HCT116 (cell line): ENCODE results near the gene TXNL1. TPM values are rescaled to one million over a fixed set of nuclear protein-coding genes. Genes with fewer than 3 reads are reported as not detected.

Source experiments
- ATAC-seq: fragments of 200-7000 bp; cut with Tn5 transposase; 2 replicates; pipeline ENCODE4 v1.9.1; 2020; ENCODE audit warnings: mild to moderate bottlenecking, moderate library complexity
- BruUV-seq: library from RNA; stranded (reverse); fragments of 400-500 nt; replicated peaks from 2 replicates; lab custom pipeline; 2021; lab: Mats Ljungman, UMichigan
- CTCF ChIA-PET: fragments of 300-600 bp; sonication (Branson Sonifier 250); formaldehyde crosslinking; loops from one replicate; lab custom pipeline; 2021; ENCODE audit warnings: antibody characterized with exemption; lab: Charles Lee
- POLR2A ChIA-PET: fragments of 300-600, 350-600 bp; sonication (Branson Sonifier 250); formaldehyde crosslinking; loops from one replicate; lab custom pipeline; 2021; ENCODE audit warnings: antibody characterized with exemption; lab: Charles Lee
- RAD21 ChIA-PET, 2 experiments: fragments of 300-600 bp; sonication (Branson Sonifier 250); formaldehyde crosslinking; loops; one replicate each; lab custom pipeline; 2023; ENCODE audit warnings: low total read pairs in 2 of 2; ENCODE audit not compliant: uncharacterized antibody in 2 of 2, unreplicated experiment in 2 of 2, low non-redundant PET in 1 of 2; lab: Charles Lee
- DNase-seq: peaks from one replicate; pipeline ENCODE4 v3.0.0-alpha.2; 2010; ENCODE audit warnings: low read depth, low spot score
- H2AFZ ChIP-seq: fragments of 200-600 bp; shearing (Covaris generic), sonication (generic); 2 replicates; pipeline ENCODE4 v1.6.1; 2017; ENCODE audit warnings: low read depth, mixed run types, mixed read lengths, antibody characterized with exemption, low read length; ENCODE audit not compliant: poor library complexity, severe bottlenecking
- H3K27ac ChIP-seq: 2 replicates; pipeline ENCODE4 v1.5.1; 2012; ENCODE audit warnings: low read depth, low read length
- H3K27me3 ChIP-seq: fragments of 200-600 bp; sonication (generic); 2 replicates; pipeline ENCODE4 v1.6.1; 2016; ENCODE audit warnings: mixed run types, low read length, mixed read lengths; ENCODE audit not compliant: insufficient read depth
- H3K36me3 ChIP-seq, 2 experiments: fragments of 200-500 bp in 1 of 2; fragments of 200-600 bp in 1 of 2; sonication (Bioruptor generic) in 1 of 2; sonication (generic) in 1 of 2; 2 replicates each; pipeline versions ENCODE4 v1.5.1 to v1.6.1; 2014 to 2016; ENCODE audit warnings: low read length in 2 of 2, inconsistent platforms in 1 of 2, mixed read lengths in 1 of 2, mixed run types in 1 of 2; ENCODE audit not compliant: insufficient read depth in 2 of 2, control insufficient read depth in 1 of 2
- H3K4me1 ChIP-seq, 2 experiments: fragments of 200-600 bp in 1 of 2; sonication (generic) in 1 of 2; 2 replicates each; pipeline versions ENCODE4 v1.5.1 to v1.6.1; 2012 to 2017; ENCODE audit warnings: low read length in 2 of 2, inconsistent platforms in 1 of 2, mild to moderate bottlenecking in 1 of 2, mixed read lengths in 1 of 2, mixed run types in 1 of 2, moderate library complexity in 1 of 2; ENCODE audit not compliant: insufficient read depth in 2 of 2, control insufficient read depth in 1 of 2
- H3K4me2 ChIP-seq: fragments of 200-600 bp; sonication (generic); 2 replicates; pipeline ENCODE4 v1.6.1; 2017; ENCODE audit warnings: mixed run types, low read length, mixed read lengths
- H3K4me3 ChIP-seq, 2 experiments: fragments of 200-600 bp in 1 of 2; sonication (generic) in 1 of 2; replicated peaks in 1 of 2; 2 replicates each; pipeline ENCODE4 v1.5.1; 2011 to 2016; ENCODE audit warnings: low read length in 2 of 2, control low read depth in 1 of 2, low read depth in 1 of 2, mild to moderate bottlenecking in 1 of 2, mixed read lengths in 1 of 2, mixed run types in 1 of 2
- H3K79me2 ChIP-seq: fragments of 200-600 bp; sonication (generic); 2 replicates; pipeline ENCODE4 v1.6.1; 2017; ENCODE audit warnings: mild to moderate bottlenecking, mixed run types, low read length, moderate library complexity, mixed read lengths; ENCODE audit not compliant: insufficient read depth
- H3K9ac ChIP-seq: fragments of 200-600 bp; sonication (generic); 2 replicates; pipeline ENCODE4 v1.6.1; 2016; ENCODE audit warnings: low read length, mixed read lengths
- H3K9me2 ChIP-seq: fragments of 200-600 bp; sonication (generic), shearing (Covaris generic); 2 replicates; pipeline ENCODE4 v1.6.1; 2017; ENCODE audit warnings: mixed run types, mild to moderate bottlenecking, moderate library complexity; ENCODE audit not compliant: insufficient read depth
- H3K9me3 ChIP-seq, 2 experiments: fragments of 200-500 bp in 1 of 2; fragments of 200-600 bp in 1 of 2; sonication (Bioruptor generic) in 1 of 2; sonication (generic) in 1 of 2; 2 replicates each; pipeline ENCODE4 v1.6.1; 2014 to 2017; ENCODE audit warnings: low read length in 2 of 2, mixed read lengths in 2 of 2, inconsistent platforms in 1 of 2, low read depth in 1 of 2, mild to moderate bottlenecking in 1 of 2, mixed run types in 1 of 2, moderate library complexity in 1 of 2; ENCODE audit not compliant: control insufficient read depth in 1 of 2, insufficient read depth in 1 of 2
- H4K20me1 ChIP-seq: fragments of 200-600 bp; sonication (generic), shearing (Covaris generic); 2 replicates; pipeline ENCODE4 v1.6.1; 2017; ENCODE audit warnings: mixed run types, mild to moderate bottlenecking, moderate library complexity; ENCODE audit not compliant: insufficient read depth
- CBX3 ChIP-seq: IDR thresholded peaks from 2 replicates; pipeline ENCODE4 v1.6.1; 2012; ENCODE audit warnings: low read depth
- CTCF ChIP-seq, 3 experiments: fragments of 200-600 bp in 1 of 3; sonication (generic) in 1 of 3; IDR thresholded peaks in 2 of 3; conservative IDR thresholded peaks in 1 of 3; 2 replicates each; pipeline ENCODE4 v1.5.1; 2012 to 2017; ENCODE audit warnings: low read depth in 2 of 3, low read length in 2 of 3, antibody characterized with exemption in 1 of 3, borderline replicate concordance in 1 of 3, control low read depth in 1 of 3, mild to moderate bottlenecking in 1 of 3, mixed read lengths in 1 of 3, mixed run types in 1 of 3, moderate library complexity in 1 of 3; ENCODE audit not compliant: insufficient read depth in 1 of 3
- ELF1 ChIP-seq: IDR thresholded peaks from 2 replicates; pipeline ENCODE4 v1.6.1; 2012; ENCODE audit warnings: low read depth, borderline replicate concordance
- EZH2phosphoT487 ChIP-seq: fragments of 200-600 bp; IDR thresholded peaks from 2 replicates; pipeline ENCODE4 v1.6.1; 2018; ENCODE audit warnings: antibody characterized with exemption, borderline replicate concordance
- TCF7L2 ChIP-seq: IDR thresholded peaks from 2 replicates; pipeline ENCODE4 v1.7.0; 2011; ENCODE audit warnings: borderline replicate concordance, inconsistent platforms; ENCODE audit not compliant: insufficient read depth, insufficient read length; ENCODE audit errors: extremely low read depth
- ZNF274 ChIP-seq: fragments of 200-500 bp; sonication (Bioruptor generic); IDR thresholded peaks from 2 replicates; pipeline ENCODE4 v1.6.1; 2014; ENCODE audit warnings: mild to moderate bottlenecking, low read depth, low read length, inconsistent platforms
- intact Hi-C: fragments of 100-400 bp; cut with micrococcal nuclease; formaldehyde crosslinking; loops from 2 replicates; pipeline ENCODE4 v1.10.0; 2022
- total RNA-seq: library from RNA; stranded (reverse); gene quantifications from one replicate; pipeline ENCODE4 v1.2.1, GENCODE V29; 2021; ENCODE audit not compliant: unreplicated experiment
- TF ChIP-seq, protein P1 (sequence below): IDR thresholded peaks from 2 replicates; pipeline ENCODE4 v1.6.1; 2012

Gene TXNL1
- total RNA-seq, 1 experiment from 2014 or later: 86.5 TPM

- ChIA-PET RAD21 (no interaction called here), CTCF (no interaction called here), POLR2A (no interaction called here)
- ATAC-seq: no peak
- intact Hi-C loops: no loop called here
- DNase-seq: no peak
- no peaks in the 10 kb centered on the region for H4K20me1 ChIP-seq
- H3K4me1 ChIP-seq: peaks cover 0 to 17% of the 10 kb centered on the region in 2 experiments; a peak in 3 of 4 replicates
- H3K9me3 ChIP-seq: no peaks in the 10 kb centered on the region
- peaks cover 5% of the 10 kb centered on the region; the same call in 1 of the 2 replicates for H3K79me2 ChIP-seq
- H3K9me2 ChIP-seq: no peaks in the 10 kb centered on the region
- H3K4me2 ChIP-seq: no peak overlapping the region
- no peak overlapping the region for H3K27ac ChIP-seq
- H3K4me3 ChIP-seq: no peak overlapping the region
- no TSS peak for BruUV-seq
- no peaks in the 10 kb centered on the region for H3K27me3 ChIP-seq
- TF ChIP-seq, protein P1, sequence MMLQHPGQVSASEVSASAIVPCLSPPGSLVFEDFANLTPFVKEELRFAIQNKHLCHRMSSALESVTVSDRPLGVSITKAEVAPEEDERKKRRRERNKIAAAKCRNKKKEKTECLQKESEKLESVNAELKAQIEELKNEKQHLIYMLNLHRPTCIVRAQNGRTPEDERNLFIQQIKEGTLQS: no peak
- TF ChIP-seq CTCF (IDR thresholded peaks at IDR 0.05 in 2 of 3, conservative IDR thresholded peaks at IDR 0.05 in 1 of 3; ENCODE audit: borderline replicate concordance in 1 of 3, insufficient read depth in 1 of 3, low read depth in 2 of 3, low read length in 2 of 3) (no peak), ELF1 (no peak), EZH2phosphoT487 (no peak), TCF7L2 (no peak), ZNF274 (no peak), CBX3 (no peak)
- H3K9ac ChIP-seq: no peak overlapping the region
- H3K36me3 ChIP-seq: no peaks in the 10 kb centered on the region
- H2AFZ ChIP-seq: no peak overlapping the region
Observed at GRCh38 chr18:56647071-56647470, 8.7 kb upstream of the TXNL1 start.
